Fibroblast of lung (primary cell): ENCODE measurements around the gene ZNF76.
"Not testable (repeated sequence)": the region's sequence is repeated elsewhere in the genome, so short reads cannot be mapped to it uniquely, and the experiment has no call there.

Experiments used
- CTCF ChIP-seq, 2 donors: IDR thresholded peaks in 1 of 2; conservative IDR thresholded peaks in 1 of 2; 1 replicate in 1 of 2; 2 replicates in 1 of 2; pipeline ENCODE4 v1.5.1; 2011 to 2012; ENCODE audit warnings: low read length in 2 of 2, control low read depth in 1 of 2, inconsistent platforms in 1 of 2, low read depth in 1 of 2, mild to moderate bottlenecking in 1 of 2
- EZH2 ChIP-seq: IDR thresholded peaks from 2 replicates; pipeline ENCODE4 v1.5.1; 2012; ENCODE audit warnings: low read length, control low read depth, mild to moderate bottlenecking; ENCODE audit errors: missing control alignments

- TF ChIP-seq CTCF (conservative IDR thresholded peaks at IDR 0.05 in 1 of 2, IDR thresholded peaks at IDR 0.05 in 1 of 2; ENCODE audit: low read depth in 1 of 2, low read length in 2 of 2); EZH2: not testable (repeated sequence)
Measured at GRCh38 chr6:35307138-35307537, 47.6 kb downstream of the ZNF76 start.
